ENCODE measurements around the gene ABCC12. TPM values are rescaled to one million over a fixed set of nuclear protein-coding genes. Genes with fewer than 3 reads are reported as not detected.

Gene ABCC12
- total and polyA plus RNA-seq, 10 of the 15 experiments (the other 5 are each of a cell fraction or from before 2014, with no cell fraction given), result 0.02 to 0.03 (median 0.03) TPM; not detected in 6

- intact Hi-C loops (cut with micrococcal nuclease; ENCODE audit: unreplicated experiment), result loop anchor here (10.0 kb wide), 1 partner anchor 1326 kb away; the partner anchor contains the start of gene C16orf87
- H3K27ac ChIP-seq (ENCODE audit: control insufficient read depth, insufficient read depth), result no peak overlapping the region
- H3K27me3 ChIP-seq (replicated peaks in 1 of 2; ENCODE audit: control insufficient read depth in 2 of 2, insufficient read depth in 2 of 2, low read length in 1 of 2), result no peaks in the 10 kb centered on the region; a peak in 1 of 4 replicates
- in situ Hi-C loops (cut with MboI), result loop anchor here (5.0 to 10.0 kb wide), 3 partner anchors 1023 to 1306 kb away; no protein-coding TSS in a partner anchor
- ChIA-PET SMC1A (ENCODE audit: uncharacterized antibody, unreplicated experiment) (interaction anchor here (0.6 to 1.4 kb wide), 2 partner anchors 81 to 109 kb away, joined by 3 read pairs; no protein-coding TSS in a partner anchor), POLR2A (no interaction called here), RAD21 (ENCODE audit: unreplicated experiment) (interaction anchor here (1.5 kb wide), 1 partner anchor 1017 kb away, joined by 4 read pairs; the partner anchor contains the start of gene NETO2), CTCF (interaction anchor here (0.7 to 3.2 kb wide), 2 partner anchors 43 to 1297 kb away, joined by 3 to 11 read pairs; no protein-coding TSS in a partner anchor)
- BruUV-seq (replicated peaks), result no TSS peak
- H3K36me3 ChIP-seq (ENCODE audit: control insufficient read depth in 2 of 2, insufficient read depth in 2 of 2, low read length in 1 of 2), result no peaks in the 10 kb centered on the region
- ATAC-seq, result no peak
- peaks cover 12% of the 10 kb centered on the region for H3K4me1 ChIP-seq (ENCODE audit: control insufficient read depth, insufficient read depth, low read length)
- WGBS (ENCODE audit: insufficient coverage, insufficient replicate concordance, low lambda C conversion rate, missing lambda C conversion rate), result 65% methylated on average over 6 of the region's 6 CpGs
- no peaks in the 10 kb centered on the region for H3K9me3 ChIP-seq (replicated peaks; ENCODE audit: control insufficient read depth, insufficient read depth, low read length)
- FAIRE-seq, result no peak
- no peak for TF ChIP-seq E2F8 (IDR thresholded peaks at IDR 0.05; ENCODE audit: low read depth, partially characterized antibody)
- TF ChIP-seq NR2C2 (IDR thresholded peaks at IDR 0.05; ENCODE audit: borderline replicate concordance, control insufficient read depth, insufficient read length, low read depth), result no peak
- TF ChIP-seq HDAC6 (IDR thresholded peaks at IDR 0.05; ENCODE audit: unreplicated experiment), result no peak
- no peak for TF ChIP-seq ATF7 (IDR thresholded peaks at IDR 0.05; ENCODE audit: low read depth)
- TF ChIP-seq NBN (IDR thresholded peaks at IDR 0.05), result no peak
- no peak for TF ChIP-seq TBL1XR1 (IDR thresholded peaks at IDR 0.05; ENCODE audit: low read depth, low read length)
- TF ChIP-seq BACH1 (IDR thresholded peaks at IDR 0.05; ENCODE audit: borderline replicate concordance), result no peak
- no peak for TF ChIP-seq MYB (IDR thresholded peaks at IDR 0.05; ENCODE audit: borderline replicate concordance, low read depth, low read length)
- H3K9ac ChIP-seq (ENCODE audit: control insufficient read depth, insufficient read depth, low read length), result no peak overlapping the region
- no peak overlapping the region for H3K4me2 ChIP-seq (ENCODE audit: control insufficient read depth, insufficient read depth)
- no peak for DNase-seq (ENCODE audit: low read depth, low spot score)
- no peaks in the 10 kb centered on the region for H4K20me1 ChIP-seq (ENCODE audit: control insufficient read depth, insufficient read depth)
- no peak overlapping the region for H3K4me3 ChIP-seq
- H2AFZ ChIP-seq (ENCODE audit: control insufficient read depth, low read depth, low read length), result no peak overlapping the region
- no peaks in the 10 kb centered on the region for H3K79me2 ChIP-seq (ENCODE audit: control insufficient read depth, insufficient read depth, low read length)
Measured at GRCh38 chr16:48160575-48160974, 4.8 kb upstream of the ABCC12 start.

All from GM12878 (cell line).